Measurements from ENCODE around the gene CNIH4. TPM values are rescaled to one million over a fixed set of nuclear protein-coding genes. Genes with fewer than 3 reads are reported as not detected.

The CNIH4 gene
- total and polyA plus RNA-seq, 12 donors = 24.4 to 86.7 (median 29.2) TPM

GRCh38 chr1:224329484-224329841, 27.2 kb upstream of the CNIH4 start:
- H3K9me3 ChIP-seq = no peaks in the 10 kb centered on the region
- H3K27me3 ChIP-seq = no peaks in the 10 kb centered on the region
- H3K27ac ChIP-seq = peak overlapping the region in 9 of 10 donors; percentile 88 to 99 (median 94)
- peaks cover 5 to 35% (median 21%) of the 10 kb centered on the region in 9 donors for H3K4me1 ChIP-seq
- TF ChIP-seq CTCF (IDR thresholded peaks at IDR 0.05) = no peak
- WGBS, 2 donors = 0 to 1% methylated on average over 7 of the region's 7 CpGs
- DNase-seq (no peak), ATAC-seq (no peak)
- intact Hi-C loops (cut with DNase I) = loop anchor here in 2 of 10 donors (5.0 to 10.0 kb wide), 2 partner anchors 142 to 165 kb away; no protein-coding TSS in a partner anchor
- peaks cover 0 to 25% (median 3%) of the 10 kb centered on the region in 9 donors for H3K36me3 ChIP-seq
- H3K4me3 ChIP-seq = peak overlapping the region; percentile 61 to 97 (median 81)

DNA sequence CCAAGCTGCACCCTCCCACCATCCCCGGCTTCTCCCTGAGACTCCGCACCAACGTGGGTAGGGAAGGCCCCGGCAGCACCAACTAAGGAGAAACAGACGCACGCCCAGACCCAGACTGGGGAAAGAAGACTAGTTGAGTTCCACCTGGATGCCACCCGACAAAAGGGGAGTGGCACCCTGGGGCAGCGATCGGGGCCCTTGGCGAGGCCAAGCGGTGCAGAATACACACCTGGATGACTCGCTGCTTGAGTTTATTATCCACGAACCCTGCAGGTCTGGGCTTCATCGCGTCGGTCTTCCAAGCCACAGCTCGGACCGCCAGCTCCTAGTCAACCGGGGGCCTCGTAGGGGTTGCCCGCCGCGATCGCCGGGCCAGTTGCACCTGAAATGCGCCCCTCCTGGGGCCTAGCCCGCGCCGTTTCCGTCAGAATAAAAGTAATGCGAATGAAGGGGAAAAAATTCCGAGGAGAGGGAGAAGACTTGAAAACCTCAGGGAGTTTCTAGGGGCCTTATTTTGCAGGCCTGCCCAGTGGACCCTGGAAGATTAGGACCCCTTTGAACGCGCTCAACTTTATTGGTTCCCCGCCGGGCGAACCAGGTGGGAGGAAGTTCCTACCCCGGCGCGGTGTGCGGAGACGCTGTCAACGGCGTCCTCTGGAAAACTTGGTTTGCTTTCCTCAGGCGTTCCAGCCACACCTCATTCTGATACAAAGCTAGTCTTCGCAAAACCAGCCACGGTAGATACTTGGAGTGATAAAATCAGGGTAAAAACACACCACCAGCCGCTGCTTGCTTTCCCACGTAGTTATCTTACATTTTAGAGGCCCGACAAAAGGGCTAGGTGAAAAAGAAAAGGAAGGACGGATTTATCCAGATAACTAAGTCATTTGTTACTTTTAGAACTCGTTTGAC, 26.6 kb upstream of the CNIH4 start, which contains the start of gene NVL:
TSS of gene NVL (minus strand) at position 331 of the 912 bp plus-strand sequence. CDS start at position 286, 45 bp downstream.
- H3K4me1 ChIP-seq = peaks cover 5 to 35% (median 21%) of the 10 kb centered on the region in 9 donors
- DNase-seq = peak; percentile 84 to 89
- no peaks in the 10 kb centered on the region for H3K9me3 ChIP-seq
- H3K27me3 ChIP-seq = no peaks in the 10 kb centered on the region
- peak; percentile 97 to 98 (median 98) for ATAC-seq
- intact Hi-C loops (cut with DNase I) = loop anchor here in 8 of 10 donors (1.0 to 10.0 kb wide), 9 partner anchors 26 to 635 kb away; partner anchors contain the start of genes FBXO28 (in 3 of the 8) and CNIH4 (in 1 of the 8)
- peaks cover 0 to 19% (median 3%) of the 10 kb centered on the region in 9 donors for H3K36me3 ChIP-seq
- peak in 1 of 9 donors; percentile 11 for TF ChIP-seq CTCF (IDR thresholded peaks at IDR 0.05)
- H3K27ac ChIP-seq = peak within 1 kb of the TSS; percentile 86 to 99 (median 94)
- peak within 1 kb of the TSS; percentile 61 to 97 (median 81) for H3K4me3 ChIP-seq
- 0 to 1% methylated on average over 52 of the region's 52 CpGs for WGBS, 2 donors

DNA sequence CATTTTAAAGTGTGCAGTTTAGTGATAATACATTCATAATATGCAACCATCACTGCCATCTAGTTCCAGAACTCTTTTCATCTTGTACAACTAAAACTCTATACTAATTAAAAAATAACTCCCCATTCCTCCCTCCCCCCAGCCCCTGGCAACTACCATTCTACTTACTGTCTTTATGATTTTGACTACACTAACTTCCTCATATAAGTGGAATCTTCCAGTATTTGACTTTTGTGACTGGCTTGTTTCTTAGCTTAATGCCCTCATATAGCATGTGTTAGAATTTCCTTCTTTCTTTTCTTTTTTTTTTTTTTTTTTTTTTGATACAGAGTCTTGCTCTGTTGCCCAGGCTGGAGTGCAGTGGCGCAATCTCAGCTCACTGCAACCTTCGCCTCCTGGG, 25.4 kb upstream of the CNIH4 start:
- TF ChIP-seq CTCF (IDR thresholded peaks at IDR 0.05) = no peak
- Histone ChIP-seq H3K4me3 (peak overlapping the region in 1 of 10 donors; percentile 95), H3K27ac (peak overlapping the region in 1 of 10 donors; percentile 88), H3K36me3 (peaks cover 0 to 8% (median 0%) of the 10 kb centered on the region in 9 donors), H3K9me3 (no peaks in the 10 kb centered on the region), H3K4me1 (peaks cover 5 to 33% (median 21%) of the 10 kb centered on the region in 9 donors), H3K27me3 (no peaks in the 10 kb centered on the region)
- no peak for DNase-seq
- WGBS, 2 donors = 97 to 100% methylated on average over 2 of the region's 2 CpGs
- ATAC-seq = no peak
- intact Hi-C loops (cut with DNase I) = loop anchor here in 8 of 10 donors (2.0 to 10.0 kb wide), 6 partner anchors 214 to 637 kb away; partner anchors contain the start of gene FBXO28 (in 3 of the 8)

GRCh38 chr1:224331824-224332223, 24.9 kb upstream of the CNIH4 start:
- Histone ChIP-seq H3K4me3 (no peak overlapping the region), H3K36me3 (peaks cover 0 to 4% (median 0%) of the 10 kb centered on the region in 9 donors), H3K27me3 (no peaks in the 10 kb centered on the region), H3K4me1 (peaks cover 5 to 31% (median 19%) of the 10 kb centered on the region in 9 donors), H3K27ac (no peak overlapping the region), H3K9me3 (no peaks in the 10 kb centered on the region)
- ATAC-seq = no peak
- 94 to 100% methylated on average over 2 of the region's 2 CpGs for WGBS, 2 donors
- no peak for TF ChIP-seq CTCF (IDR thresholded peaks at IDR 0.05)
- DNase-seq = no peak
- intact Hi-C loops (cut with DNase I) = loop anchor here (2.0 to 10.0 kb wide), 7 partner anchors 215 to 637 kb away; partner anchors contain the start of gene FBXO28 (in 5 of the 10)
